BJ (cell line): ENCODE data around the gene NXT1. TPM values are rescaled to one million over a fixed set of nuclear protein-coding genes. Genes with fewer than 3 reads are reported as not detected.
A peak's percentile ranks its signal among the peaks of the same experiment; 100 is the strongest.

Source experiments
- CTCF ChIA-PET: fragments of 350-600 bp; formaldehyde crosslinking; extraction: SDS; loops from one replicate; lab custom pipeline; 2021; ENCODE audit warnings: antibody characterized with exemption, inconsistent platforms; lab: Yijun Ruan, JAX
- POLR2A ChIA-PET: fragments of 300-600 bp; sonication (Branson Sonifier 250); formaldehyde crosslinking; extraction: SDS; loops from one replicate; lab custom pipeline; 2021; ENCODE audit warnings: antibody characterized with exemption; lab: Charles Lee
- DNase-seq: peaks from one replicate; pipeline ENCODE4 v3.0.0-alpha.2; 2011; ENCODE audit warnings: low read depth
- H3K27me3 ChIP-seq: 2 replicates; pipeline ENCODE4 v1.6.0; 2011; ENCODE audit warnings: low read length; ENCODE audit not compliant: control insufficient read depth, insufficient read depth
- H3K36me3 ChIP-seq: 2 replicates; pipeline ENCODE4 v1.5.1; 2011; ENCODE audit warnings: low read length; ENCODE audit not compliant: control insufficient read depth, insufficient read depth
- H3K4me3 ChIP-seq: 2 replicates; pipeline ENCODE4 v1.5.1; 2011; ENCODE audit warnings: low read depth, mild to moderate bottlenecking, control low read depth, low read length
- polyA plus RNA-seq: library from polyadenylated mRNA; depleted of rRNA; stranded (reverse); fragments of >200 nt; gene quantifications from 2 replicates; pipeline ENCODE4 v1.2.3, GENCODE V29; 2011
- TF ChIP-seq, protein P1 (sequence below): IDR thresholded peaks from 2 replicates; pipeline ENCODE4 v1.5.1; 2011; ENCODE audit warnings: low read depth, mild to moderate bottlenecking, control low read depth, inconsistent platforms, low read length, moderate library complexity; ENCODE audit not compliant: insufficient read depth

Gene NXT1
- polyA plus RNA-seq, 1 experiment: 24.2 TPM

DNA sequence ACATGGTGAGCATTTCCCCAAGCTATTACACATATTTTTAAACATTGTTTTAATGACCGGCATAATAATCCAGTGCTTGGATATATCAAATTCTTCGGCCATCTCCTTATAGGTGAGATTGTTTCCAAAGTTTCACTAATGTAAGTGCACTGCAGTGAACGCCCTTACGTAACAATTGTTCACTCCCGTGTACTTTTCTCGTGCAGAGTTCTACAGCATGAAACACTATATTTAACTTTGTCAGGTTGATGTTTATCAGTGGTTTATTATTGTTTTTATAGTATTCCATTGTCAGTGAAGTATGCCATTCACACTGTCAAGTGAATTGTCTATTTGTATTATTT is 7.9 kb downstream of the NXT1 start:
- ChIA-PET CTCF (interaction anchor here (0.6 kb wide), 1 partner anchor 103 kb away, joined by 3 read pairs; no protein-coding TSS in a partner anchor), POLR2A (interaction anchor here (0.6 kb wide), 1 partner anchor 8 kb away, joined by 6 read pairs; no protein-coding TSS in a partner anchor)
- Histone ChIP-seq H3K4me3 (peak overlapping the region; percentile 77), H3K36me3 (peaks cover 2% of the 10 kb centered on the region; the same call in 1 of the 2 replicates), H3K27me3 (no peaks in the 10 kb centered on the region)
- no peak for DNase-seq
- TF ChIP-seq, protein P1, sequence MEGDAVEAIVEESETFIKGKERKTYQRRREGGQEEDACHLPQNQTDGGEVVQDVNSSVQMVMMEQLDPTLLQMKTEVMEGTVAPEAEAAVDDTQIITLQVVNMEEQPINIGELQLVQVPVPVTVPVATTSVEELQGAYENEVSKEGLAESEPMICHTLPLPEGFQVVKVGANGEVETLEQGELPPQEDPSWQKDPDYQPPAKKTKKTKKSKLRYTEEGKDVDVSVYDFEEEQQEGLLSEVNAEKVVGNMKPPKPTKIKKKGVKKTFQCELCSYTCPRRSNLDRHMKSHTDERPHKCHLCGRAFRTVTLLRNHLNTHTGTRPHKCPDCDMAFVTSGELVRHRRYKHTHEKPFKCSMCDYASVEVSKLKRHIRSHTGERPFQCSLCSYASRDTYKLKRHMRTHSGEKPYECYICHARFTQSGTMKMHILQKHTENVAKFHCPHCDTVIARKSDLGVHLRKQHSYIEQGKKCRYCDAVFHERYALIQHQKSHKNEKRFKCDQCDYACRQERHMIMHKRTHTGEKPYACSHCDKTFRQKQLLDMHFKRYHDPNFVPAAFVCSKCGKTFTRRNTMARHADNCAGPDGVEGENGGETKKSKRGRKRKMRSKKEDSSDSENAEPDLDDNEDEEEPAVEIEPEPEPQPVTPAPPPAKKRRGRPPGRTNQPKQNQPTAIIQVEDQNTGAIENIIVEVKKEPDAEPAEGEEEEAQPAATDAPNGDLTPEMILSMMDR: no peak

DNA sequence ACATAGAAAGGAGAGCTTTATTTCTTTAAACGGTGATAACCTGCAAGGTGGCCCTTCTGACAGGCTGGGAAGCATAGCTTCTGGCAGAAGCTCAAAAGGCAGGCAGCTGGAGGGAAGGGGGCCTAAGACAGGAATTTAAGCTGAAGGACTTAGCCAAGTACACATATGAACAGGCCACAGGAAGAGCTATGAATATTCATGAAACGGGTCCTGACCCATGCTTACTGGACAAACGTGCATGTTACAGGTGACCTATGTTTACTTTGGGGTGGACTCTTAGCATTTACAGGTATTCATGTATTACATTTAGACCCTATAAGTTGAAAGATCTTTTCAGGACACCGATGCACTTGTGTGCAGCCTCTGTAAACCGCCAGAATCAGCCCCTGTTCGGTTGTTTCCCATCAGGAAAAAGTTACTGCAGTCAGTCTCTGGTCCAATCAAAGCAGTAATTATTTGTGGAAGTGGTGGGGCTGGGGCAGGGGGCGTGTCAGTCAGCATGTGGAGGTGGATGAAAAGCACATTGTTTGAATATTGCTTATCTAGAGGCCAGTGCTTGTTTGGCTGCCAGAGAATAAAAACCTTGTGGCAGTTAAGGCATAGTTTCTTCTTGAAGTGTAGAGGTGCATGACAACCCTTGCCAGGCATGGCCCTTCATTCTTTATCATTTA is 8.5 kb downstream of the NXT1 start:
- TF ChIP-seq, protein P1: no peak
- DNase-seq: no peak
- ChIA-PET POLR2A (interaction anchor here (0.6 kb wide), 1 partner anchor 9 kb away, joined by 6 read pairs; no protein-coding TSS in a partner anchor), CTCF (no interaction called here)
- no peaks in the 10 kb centered on the region for H3K27me3 ChIP-seq
- peaks cover 2% of the 10 kb centered on the region; the same call in 1 of the 2 replicates for H3K36me3 ChIP-seq
- no peak overlapping the region for H3K4me3 ChIP-seq

DNA sequence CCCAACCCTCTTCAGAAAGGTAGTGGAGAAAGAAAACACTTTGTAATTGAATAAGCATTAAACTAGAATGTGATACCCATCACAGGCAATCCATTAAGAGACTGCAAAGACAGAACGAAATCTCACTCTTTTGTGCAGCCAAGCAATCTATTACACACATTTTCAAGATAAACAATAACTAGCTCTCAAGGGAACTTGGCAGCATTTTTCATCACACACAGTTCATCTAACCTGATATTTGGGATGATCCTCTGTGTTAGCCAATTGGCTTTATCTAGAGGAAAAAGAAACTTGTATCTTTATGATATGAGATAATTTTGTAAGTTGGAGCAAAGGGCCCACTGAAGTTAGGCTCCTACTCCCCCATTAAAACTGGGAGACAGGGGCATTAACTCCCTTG is 9.9 kb downstream of the NXT1 start:
- H3K4me3 ChIP-seq: no peak overlapping the region
- H3K27me3 ChIP-seq: no peaks in the 10 kb centered on the region
- TF ChIP-seq, protein P1: no peak
- CTCF ChIA-PET: no interaction called here
- POLR2A ChIA-PET: interaction anchor here (1.2 kb wide), 1 partner anchor 10 kb away, joined by 3 read pairs; the partner anchor contains the start of gene NXT1
- DNase-seq: no peak
- peaks cover 5% of the 10 kb centered on the region for H3K36me3 ChIP-seq

GRCh38 chr20:23361119-23361475 is 10.5 kb downstream of the NXT1 start:
- no peaks in the 10 kb centered on the region for H3K27me3 ChIP-seq
- ChIA-PET CTCF (no interaction called here), POLR2A (interaction anchor here (0.7 to 1.2 kb wide), 2 partner anchors 11 to 276 kb away, joined by 3 read pairs; partner anchors contain the start of gene NXT1)
- TF ChIP-seq, protein P1: no peak
- DNase-seq: no peak
- peaks cover 5% of the 10 kb centered on the region for H3K36me3 ChIP-seq
- H3K4me3 ChIP-seq: peak overlapping the region; percentile 55

DNA sequence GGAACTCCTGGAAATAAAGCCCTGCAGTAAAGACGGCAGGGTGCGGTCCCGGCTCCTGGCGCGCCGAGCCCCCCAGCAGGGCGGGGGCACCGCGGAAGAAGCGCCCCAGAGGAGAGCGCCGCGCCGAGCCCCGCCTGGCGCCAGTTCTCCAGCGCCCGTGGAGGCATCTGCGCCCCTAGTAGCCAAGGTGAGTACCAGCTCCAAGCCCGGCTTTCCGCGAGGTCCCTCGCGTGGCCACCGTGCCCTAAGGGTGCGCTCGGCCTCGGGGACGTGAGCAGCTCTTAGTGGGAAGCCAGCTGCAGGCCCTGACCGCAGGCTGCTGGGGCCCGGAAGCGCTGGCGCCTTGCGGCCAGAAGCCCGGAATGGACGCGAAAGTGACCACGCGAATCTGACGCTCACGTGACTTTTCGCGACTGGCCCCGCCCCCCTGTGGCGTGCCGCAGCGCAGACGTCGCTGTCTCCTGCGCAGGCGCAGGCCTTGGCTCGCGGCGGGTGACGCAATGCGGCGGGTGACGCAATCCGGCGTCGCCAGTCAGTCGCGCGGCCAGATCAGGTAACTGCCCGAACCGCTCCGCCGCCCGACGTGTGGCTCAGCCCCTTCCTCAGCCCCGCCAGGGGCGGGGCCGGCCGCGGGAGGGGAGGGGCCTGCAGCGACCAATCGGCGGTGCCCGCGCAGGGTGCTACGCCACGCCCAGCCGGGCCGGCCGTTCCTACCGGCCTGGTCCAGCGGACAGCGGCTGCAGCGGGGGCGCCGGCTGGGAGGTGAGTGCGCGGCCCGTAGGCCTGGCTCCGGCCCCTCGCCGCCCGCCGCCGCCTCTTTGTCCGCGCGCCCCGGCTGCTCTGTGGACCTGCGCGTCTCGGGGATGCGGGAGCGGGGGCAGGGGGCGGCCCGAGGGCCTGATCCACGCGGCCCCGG is 11.1 kb downstream of the NXT1 start, which contains the start of gene GZF1:
Gene GZF1, plus strand, starts transcription at position 707 of the 916 bp plus-strand sequence. CDS start 2,202 bp downstream, outside the sequence.
- POLR2A ChIA-PET: interaction anchor here (0.7 to 1.2 kb wide), 2 partner anchors 12 to 275 kb away, joined by 3 read pairs; partner anchors contain the start of gene NXT1
- Histone ChIP-seq H3K4me3 (peak within 1 kb of the TSS; percentile 73), H3K27me3 (no peaks in the 10 kb centered on the region), H3K36me3 (peaks cover 5% of the 10 kb centered on the region)
- DNase-seq: peak; percentile 93
- CTCF ChIA-PET: no interaction called here
- TF ChIP-seq, protein P1: 0 out of 2 replicates have a peak, but pooled peaks have one; percentile 15
